H9 (cell line): Measurements from ENCODE around the gene COL8A1. TPM values are rescaled to one million over a fixed set of nuclear protein-coding genes. Genes with fewer than 3 reads are reported as not detected.

Experiments used
- DNase-seq: peaks from one replicate; pipeline ENCODE4 v3.0.0-alpha.2; 2017
- H2AFZ ChIP-seq: one replicate; pipeline ENCODE4 v1.6.1; 2013; ENCODE audit warnings: mild to moderate bottlenecking, low read length, control low read depth, moderate library complexity
- H2AK5ac ChIP-seq: 2 replicates; pipeline ENCODE4 v1.6.1; 2013; ENCODE audit warnings: low read length, control low read depth, mixed read lengths; ENCODE audit not compliant: insufficient read length
- H2BK120ac ChIP-seq: one replicate; pipeline ENCODE4 v1.6.1; 2013; ENCODE audit warnings: low read depth, mild to moderate bottlenecking, low read length, control low read depth, inconsistent platforms; ENCODE audit not compliant: poor library complexity, severe bottlenecking
- H2BK12ac ChIP-seq: 2 replicates; pipeline ENCODE4 v1.6.1; 2013; ENCODE audit warnings: low read length, control low read depth, mixed read lengths, low read depth; ENCODE audit not compliant: insufficient read length
- H2BK15ac ChIP-seq: 2 replicates; pipeline ENCODE4 v1.6.1; 2013; ENCODE audit warnings: low read depth, low read length, control low read depth
- H2BK20ac ChIP-seq: one replicate; pipeline ENCODE4 v1.6.1; 2013; ENCODE audit warnings: low read depth, mild to moderate bottlenecking, low read length, control low read depth, inconsistent platforms; ENCODE audit not compliant: poor library complexity, severe bottlenecking
- H2BK5ac ChIP-seq: 2 replicates; pipeline ENCODE4 v1.6.1; 2013; ENCODE audit warnings: low read length, control low read depth, mixed read lengths; ENCODE audit not compliant: insufficient read length
- H3K14ac ChIP-seq: 2 replicates; pipeline ENCODE4 v1.6.1; 2013; ENCODE audit warnings: low read length, control low read depth; ENCODE audit not compliant: insufficient read depth
- H3K18ac ChIP-seq: 2 replicates; pipeline ENCODE4 v1.6.1; 2013; ENCODE audit warnings: low read depth, mild to moderate bottlenecking, mixed read lengths, low read length, control low read depth; ENCODE audit not compliant: insufficient read length
- H3K23ac ChIP-seq: 2 replicates; pipeline ENCODE4 v1.6.1; 2013; ENCODE audit warnings: low read length, control low read depth, mixed read lengths, low read depth; ENCODE audit not compliant: insufficient read length
- H3K23me2 ChIP-seq: 2 replicates; pipeline ENCODE4 v1.6.1; 2013; ENCODE audit warnings: low read depth, mild to moderate bottlenecking, mixed read lengths, low read length, control low read depth; ENCODE audit not compliant: insufficient read length, poor library complexity, severe bottlenecking
- H3K27ac ChIP-seq: 2 replicates; pipeline ENCODE4 v1.5.1; 2013; ENCODE audit warnings: low read length, control low read depth, mixed read lengths, low read depth; ENCODE audit not compliant: insufficient read length
- H3K27me3 ChIP-seq: 2 replicates; pipeline ENCODE4 v1.6.1; 2013; ENCODE audit warnings: low read length, control low read depth, inconsistent platforms; ENCODE audit not compliant: insufficient read depth
- H3K4ac ChIP-seq: 2 replicates; pipeline ENCODE4 v1.6.1; 2013; ENCODE audit warnings: low read depth, mild to moderate bottlenecking, control low read depth, inconsistent platforms, low read length, moderate library complexity
- H3K4me1 ChIP-seq: 2 replicates; pipeline ENCODE4 v1.6.1; 2013; ENCODE audit warnings: low read length, control low read depth, inconsistent platforms; ENCODE audit not compliant: insufficient read depth
- H3K4me2 ChIP-seq: 2 replicates; pipeline ENCODE4 v1.6.1; 2013; ENCODE audit warnings: low read length, control low read depth, mixed read lengths; ENCODE audit not compliant: insufficient read length, insufficient read depth
- H3K56ac ChIP-seq: 2 replicates; pipeline ENCODE4 v1.6.1; 2013; ENCODE audit warnings: low read depth, mild to moderate bottlenecking, mixed read lengths, low read length, control low read depth; ENCODE audit not compliant: insufficient read length
- H3K79me1 ChIP-seq: 2 replicates; pipeline ENCODE4 v1.6.1; 2013; ENCODE audit warnings: low read depth, mild to moderate bottlenecking, moderate library complexity, low read length, control low read depth, inconsistent platforms; ENCODE audit not compliant: insufficient read depth, poor library complexity, severe bottlenecking
- H3K79me2 ChIP-seq: 2 replicates; pipeline ENCODE4 v1.6.1; 2013; ENCODE audit warnings: low read length, control low read depth, inconsistent platforms; ENCODE audit not compliant: insufficient read depth
- H3K9ac ChIP-seq: 2 replicates; pipeline ENCODE4 v1.6.1; 2013; ENCODE audit warnings: low read length, control low read depth, mixed read lengths; ENCODE audit not compliant: insufficient read length; ENCODE audit errors: extremely low read depth
- H3K9me3 ChIP-seq: one replicate; pipeline ENCODE4 v1.6.1; 2013; ENCODE audit warnings: low read depth, low read length, inconsistent platforms; ENCODE audit not compliant: control insufficient read depth
- H3T11ph ChIP-seq: one replicate; pipeline ENCODE4 v1.6.1; 2013; ENCODE audit warnings: mild to moderate bottlenecking, low read length, control low read depth, inconsistent platforms
- H4K20me1 ChIP-seq: one replicate; pipeline ENCODE4 v1.6.1; 2013; ENCODE audit not compliant: control insufficient read depth, insufficient read length, insufficient read depth
- H4K5ac ChIP-seq: 2 replicates; pipeline ENCODE4 v1.6.1; 2013; ENCODE audit warnings: low read depth, mild to moderate bottlenecking, mixed read lengths, low read length, control low read depth; ENCODE audit not compliant: insufficient read length
- H4K8ac ChIP-seq: replicated peaks from 2 replicates; pipeline ENCODE4 v1.6.1; 2013; ENCODE audit warnings: low read length, control low read depth, mixed read lengths, low read depth; ENCODE audit not compliant: insufficient read length
- H4K91ac ChIP-seq: 2 replicates; pipeline ENCODE4 v1.6.1; 2013; ENCODE audit warnings: low read depth, mild to moderate bottlenecking, moderate library complexity, mixed read lengths, low read length, control low read depth; ENCODE audit not compliant: insufficient read length
- H3K27ac Mint-ChIP-seq, 3 experiments: 2 replicates in 2 of 3; 3 replicates in 1 of 3; pipeline ENCODE4 v1.8.0; 2020 to 2021; ENCODE audit warnings: mixed read lengths in 3 of 3, mild to moderate bottlenecking in 1 of 3, moderate library complexity in 1 of 3
- H3K27me3 Mint-ChIP-seq: 2 replicates; pipeline ENCODE4 v1.8.0; 2021; ENCODE audit warnings: low read depth, mild to moderate bottlenecking, moderate library complexity, mixed read lengths
- H3K36me3 Mint-ChIP-seq, 3 experiments: 2 replicates in 2 of 3; 3 replicates in 1 of 3; pipeline ENCODE4 v1.8.0; 2020 to 2021; ENCODE audit warnings: low read depth in 3 of 3, mixed read lengths in 3 of 3; ENCODE audit not compliant: insufficient read depth in 1 of 3
- H3K4me1 Mint-ChIP-seq, 2 experiments: 2 replicates each; pipeline ENCODE4 v1.8.0; 2020; ENCODE audit warnings: mixed read lengths in 2 of 2
- H3K4me3 Mint-ChIP-seq, 2 experiments: 2 replicates in 1 of 2; 3 replicates in 1 of 2; pipeline ENCODE4 v1.8.0; 2020 to 2021; ENCODE audit warnings: mild to moderate bottlenecking in 2 of 2, mixed read lengths in 2 of 2, moderate library complexity in 1 of 2
- H3K9me3 Mint-ChIP-seq, 2 experiments: 2 replicates in 1 of 2; 3 replicates in 1 of 2; pipeline ENCODE4 v1.8.0; 2020; ENCODE audit warnings: mild to moderate bottlenecking in 2 of 2, mixed read lengths in 2 of 2, moderate library complexity in 1 of 2
- CTCF ChIP-seq: fragments of 200-600 bp; sonication (generic); conservative IDR thresholded peaks from 3 replicates; pipeline ENCODE4 v1.8.0; 2021; ENCODE audit warnings: antibody characterized with exemption, mild to moderate bottlenecking
- WGBS: extraction: QIAGEN DNeasy Blood & Tissue Kit; methylation state at CpG from one replicate; pipeline ENCODE4 v1.1.7; 2013; ENCODE audit warnings: missing lambda C conversion rate, low lambda C conversion rate, mixed read lengths; ENCODE audit not compliant: insufficient read length; ENCODE audit errors: extremely low coverage; 5-methylcytosine and 5-hydroxymethylcytosine counted together
- total RNA-seq: library from RNA; stranded (reverse); gene quantifications from 2 replicates; pipeline ENCODE4 v1.2.1, GENCODE V29; 2021

Gene COL8A1
- total RNA-seq, 1 experiment from 2014 or later, result 0.17 TPM

GRCh38 chr3:99599894-99600293 lies 38.5 kb upstream of the COL8A1 start:
- H2BK12ac ChIP-seq, result no peak overlapping the region
- no peak overlapping the region for H3K23ac ChIP-seq
- Mint-ChIP-seq H3K9me3 (no peaks in the 10 kb centered on the region; a peak in 1 of 5 replicates), H3K27ac (no peak overlapping the region), H3K36me3 (no peaks in the 10 kb centered on the region), H3K27me3 (0 out of 2 replicates have a peak, but pooled peaks cover 4% of the 10 kb centered on the region), H3K4me1 (peaks cover 0 to 2% of the 10 kb centered on the region in 2 experiments; a peak in 3 of 4 replicates), H3K4me3 (no peak overlapping the region)
- H2BK5ac ChIP-seq, result no peak overlapping the region
- H3K27ac ChIP-seq, result no peak overlapping the region
- no peak overlapping the region for H3T11ph ChIP-seq
- H3K18ac ChIP-seq, result no peak overlapping the region
- no peak overlapping the region for H3K9ac ChIP-seq
- no peak overlapping the region for H2AK5ac ChIP-seq
- no peak overlapping the region for H2BK120ac ChIP-seq
- no peak for DNase-seq
- H2BK20ac ChIP-seq, result no peak overlapping the region
- H3K79me1 ChIP-seq, result no peaks in the 10 kb centered on the region
- no peak overlapping the region for H4K8ac ChIP-seq
- H2AFZ ChIP-seq, result no peak overlapping the region
- no peaks in the 10 kb centered on the region for H3K23me2 ChIP-seq
- no peaks in the 10 kb centered on the region for H3K27me3 ChIP-seq
- no peak overlapping the region for H2BK15ac ChIP-seq
- H3K9me3 ChIP-seq, result no peaks in the 10 kb centered on the region
- no peak overlapping the region for H3K4ac ChIP-seq
- TF ChIP-seq CTCF, result no peak
- H3K56ac ChIP-seq, result no peak overlapping the region
- no peak overlapping the region for H3K14ac ChIP-seq
- H3K79me2 ChIP-seq, result no peaks in the 10 kb centered on the region
- H4K5ac ChIP-seq, result no peak overlapping the region
- H4K91ac ChIP-seq, result no peak overlapping the region
- H3K4me1 ChIP-seq, result no peaks in the 10 kb centered on the region
- no CpG with 5 or more reads among the region's 5 CpGs for WGBS
- no peak overlapping the region for H3K4me2 ChIP-seq
- no peaks in the 10 kb centered on the region for H4K20me1 ChIP-seq
